Measurements from ENCODE around the gene GORASP1.

The GORASP1 gene

GRCh38 chr3:39107388-39108199 lies at the start of gene GORASP1, which contains the start of gene TTC21A:
Gene GORASP1 (minus strand): TSS chr3:39107627. CDS start chr3:39107541, 86 bp downstream.
Gene TTC21A (plus strand): TSS chr3:39107680. CDS start chr3:39107838, 158 bp downstream.
- peak; percentile 63 for DNase-seq

GRCh38 chr3:39156421-39156820 lies 49.0 kb upstream of the GORASP1 start:
- no peak for DNase-seq

- DNase-seq, result no peak
These were observed 47.0 kb upstream of the GORASP1 start for GRCh38 chr3:39154280-39155021.

GRCh38 chr3:39153977-39154279 lies 46.5 kb upstream of the GORASP1 start:
- no peak for DNase-seq

- DNase-seq, result peak; percentile 65
These were observed 43.6 kb upstream of the GORASP1 start for GRCh38 chr3:39150803-39151631.

GRCh38 chr3:39150148-39150802 lies 42.8 kb upstream of the GORASP1 start:
- no peak for DNase-seq

- no peak for DNase-seq
These were observed 42.2 kb upstream of the GORASP1 start for GRCh38 chr3:39149498-39150147.

- DNase-seq, result no peak
These were observed 41.6 kb upstream of the GORASP1 start for GRCh38 chr3:39149059-39149455.

GRCh38 chr3:39148435-39149058 lies 41.1 kb upstream of the GORASP1 start:
- no peak for DNase-seq

GRCh38 chr3:39147711-39148434 lies 40.4 kb upstream of the GORASP1 start:
- DNase-seq, result peak; percentile 13

- DNase-seq, result peak; percentile 76
These were observed 39.5 kb upstream of the GORASP1 start for GRCh38 chr3:39146611-39147591.

- no peak for DNase-seq
These were observed 38.7 kb upstream of the GORASP1 start for GRCh38 chr3:39146083-39146501.

GRCh38 chr3:39144748-39145380 lies 37.4 kb upstream of the GORASP1 start:
- no peak for DNase-seq

- DNase-seq, result no peak
These were observed 36.8 kb upstream of the GORASP1 start for GRCh38 chr3:39144095-39144747.

GRCh38 chr3:39143051-39143885 lies 35.8 kb upstream of the GORASP1 start:
- DNase-seq, result no peak

GRCh38 chr3:39142067-39142466 lies 34.6 kb upstream of the GORASP1 start:
- no peak for DNase-seq

GRCh38 chr3:39141171-39141995 lies 34.0 kb upstream of the GORASP1 start:
- no peak for DNase-seq

Measured in stimulated activated naive CD4-positive, alpha-beta T cell treated with Interleukin-2 at 50 U/mL for 16 hours (primary cell).